ENCODE measurements around the gene PLTP. TPM values are rescaled to one million over a fixed set of nuclear protein-coding genes. Genes with fewer than 3 reads are reported as not detected.
A peak's percentile ranks its signal among the peaks of the same experiment; 100 is the strongest.

The PLTP gene
- total RNA-seq, 1 experiment from 2014 or later = 61.5 TPM

- Histone ChIP-seq H3K4me2 (ENCODE audit: low read length) (no peak overlapping the region), H4K20me1 (ENCODE audit: low read length) (no peaks in the 10 kb centered on the region), H3K9me3 (ENCODE audit: low read length) (no peaks in the 10 kb centered on the region), H3K27ac (ENCODE audit: low read length) (no peak overlapping the region), H3K79me2 (ENCODE audit: low read length) (no peaks in the 10 kb centered on the region), H3K9me2 (replicated peaks; ENCODE audit: low read length) (no peaks in the 10 kb centered on the region), H3F3A (ENCODE audit: low read length, unreplicated experiment) (no peaks in the 10 kb centered on the region), H3K9ac (ENCODE audit: low read length) (no peak overlapping the region), H3K36me3 (ENCODE audit: low read depth, low read length) (peaks cover 57% of the 10 kb centered on the region), H3K4me3 (ENCODE audit: low read length) (no peak overlapping the region), H3K27me3 (ENCODE audit: low read length) (no peaks in the 10 kb centered on the region), H3K4me1 (ENCODE audit: insufficient read depth, low read length) (no peaks in the 10 kb centered on the region), H2AFZ (ENCODE audit: low read length) (no peak overlapping the region)
- no peak for ATAC-seq
- TF ChIP-seq CTCF (conservative IDR thresholded peaks at IDR 0.05; ENCODE audit: low read depth, low read length) = no peak
- no peak for TF ChIP-seq EZH2 (IDR thresholded peaks at IDR 0.05; ENCODE audit: low read length, unreplicated experiment)
- TF ChIP-seq EZH2phosphoT487 (IDR thresholded peaks at IDR 0.05; ENCODE audit: borderline replicate concordance, low read length) = no peak
- intact Hi-C loops (cut with micrococcal nuclease) = no loop called here
- CTCF ChIA-PET = no interaction called here
- POLR2A ChIA-PET (ENCODE audit: unreplicated experiment) = no interaction called here
- DNase-seq = no peak
- BruUV-seq (replicated peaks) = TSS peak; percentile 2
Observed at GRCh38 chr20:45947110-45947866, 35.3 kb upstream of the PLTP start.

DNA sequence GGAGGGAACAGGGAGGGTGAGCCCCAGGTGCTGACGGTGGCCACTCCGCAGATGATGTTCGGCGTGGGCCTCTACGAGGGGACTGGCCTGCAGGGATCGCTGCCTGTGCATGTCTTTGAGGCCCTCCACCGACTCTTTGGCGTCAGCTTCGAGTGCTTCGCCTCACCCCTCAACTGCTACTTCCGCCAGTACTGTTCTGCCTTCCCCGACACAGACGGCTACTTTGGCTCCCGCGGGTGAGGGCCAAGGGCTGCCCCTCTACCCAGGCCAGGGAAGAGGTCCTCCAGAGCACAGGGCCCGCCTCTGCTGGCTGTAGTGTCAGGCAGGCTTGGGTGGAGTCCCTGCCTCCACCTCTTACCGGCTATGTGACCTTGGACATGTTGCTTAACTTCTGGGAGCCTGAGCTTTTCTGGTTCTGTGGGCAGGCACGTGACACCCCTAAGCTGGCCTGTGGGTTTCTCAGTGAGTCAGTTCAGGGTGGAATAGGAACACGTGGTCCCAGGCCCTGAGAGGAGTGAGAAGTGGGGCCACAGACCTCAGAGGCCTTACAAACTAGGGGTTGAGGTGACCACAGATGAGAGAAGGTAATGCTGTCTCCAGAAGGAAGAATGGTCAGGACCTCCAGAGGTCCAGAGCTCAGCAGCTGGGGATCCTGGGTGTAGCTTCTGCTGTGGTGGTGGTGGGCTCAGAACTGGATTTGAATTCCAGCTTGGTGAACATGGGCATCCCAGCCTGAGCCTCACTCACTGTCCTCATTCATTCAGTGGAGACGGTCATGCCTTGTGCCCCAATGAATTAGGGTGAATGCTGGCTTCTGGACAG lies 34.4 kb upstream of the PLTP start:
- H3K9me3 ChIP-seq (ENCODE audit: low read length) = no peaks in the 10 kb centered on the region
- no peaks in the 10 kb centered on the region for H3K79me2 ChIP-seq (ENCODE audit: low read length)
- H2AFZ ChIP-seq (ENCODE audit: low read length) = no peak overlapping the region
- H3F3A ChIP-seq (ENCODE audit: low read length, unreplicated experiment) = no peaks in the 10 kb centered on the region
- no peak overlapping the region for H3K9ac ChIP-seq (ENCODE audit: low read length)
- H4K20me1 ChIP-seq (ENCODE audit: low read length) = no peaks in the 10 kb centered on the region
- H3K4me1 ChIP-seq (ENCODE audit: insufficient read depth, low read length) = no peaks in the 10 kb centered on the region
- no peaks in the 10 kb centered on the region for H3K27me3 ChIP-seq (ENCODE audit: low read length)
- ChIA-PET POLR2A (ENCODE audit: unreplicated experiment) (no interaction called here), CTCF (no interaction called here)
- intact Hi-C loops (cut with micrococcal nuclease) = no loop called here
- TF ChIP-seq EZH2phosphoT487 (IDR thresholded peaks at IDR 0.05; ENCODE audit: borderline replicate concordance, low read length) = no peak
- TF ChIP-seq CTCF (conservative IDR thresholded peaks at IDR 0.05; ENCODE audit: low read depth, low read length) = no peak
- TF ChIP-seq EZH2 (IDR thresholded peaks at IDR 0.05; ENCODE audit: low read length, unreplicated experiment) = no peak
- DNase-seq (no peak), ATAC-seq (no peak)
- H3K36me3 ChIP-seq (ENCODE audit: low read depth, low read length) = peaks cover 50% of the 10 kb centered on the region
- no peak overlapping the region for H3K27ac ChIP-seq (ENCODE audit: low read length)
- H3K4me2 ChIP-seq (ENCODE audit: low read length) = no peak overlapping the region
- H3K9me2 ChIP-seq (replicated peaks; ENCODE audit: low read length) = no peaks in the 10 kb centered on the region
- no peak overlapping the region for H3K4me3 ChIP-seq (ENCODE audit: low read length)
- BruUV-seq (replicated peaks) = no TSS peak

All from PC-3 (cell line).